NOMO-1 (cell line): Measurements from ENCODE around the gene PHPT1.
"Not testable (repeated sequence)": the region's sequence is repeated elsewhere in the genome, so short reads cannot be mapped to it uniquely, and the experiment has no call there.

ENCODE experiments used
- DNase-seq, 2 experiments: peaks; one replicate each; lab custom pipeline; 2025; ENCODE audit not compliant: unreplicated experiment in 2 of 2; lab: John Stamatoyannopoulos, UW

PHPT1 gene

GRCh38 chr9:136881691-136882108 is 32.5 kb downstream of the PHPT1 start:
- no peak for DNase-seq

DNA sequence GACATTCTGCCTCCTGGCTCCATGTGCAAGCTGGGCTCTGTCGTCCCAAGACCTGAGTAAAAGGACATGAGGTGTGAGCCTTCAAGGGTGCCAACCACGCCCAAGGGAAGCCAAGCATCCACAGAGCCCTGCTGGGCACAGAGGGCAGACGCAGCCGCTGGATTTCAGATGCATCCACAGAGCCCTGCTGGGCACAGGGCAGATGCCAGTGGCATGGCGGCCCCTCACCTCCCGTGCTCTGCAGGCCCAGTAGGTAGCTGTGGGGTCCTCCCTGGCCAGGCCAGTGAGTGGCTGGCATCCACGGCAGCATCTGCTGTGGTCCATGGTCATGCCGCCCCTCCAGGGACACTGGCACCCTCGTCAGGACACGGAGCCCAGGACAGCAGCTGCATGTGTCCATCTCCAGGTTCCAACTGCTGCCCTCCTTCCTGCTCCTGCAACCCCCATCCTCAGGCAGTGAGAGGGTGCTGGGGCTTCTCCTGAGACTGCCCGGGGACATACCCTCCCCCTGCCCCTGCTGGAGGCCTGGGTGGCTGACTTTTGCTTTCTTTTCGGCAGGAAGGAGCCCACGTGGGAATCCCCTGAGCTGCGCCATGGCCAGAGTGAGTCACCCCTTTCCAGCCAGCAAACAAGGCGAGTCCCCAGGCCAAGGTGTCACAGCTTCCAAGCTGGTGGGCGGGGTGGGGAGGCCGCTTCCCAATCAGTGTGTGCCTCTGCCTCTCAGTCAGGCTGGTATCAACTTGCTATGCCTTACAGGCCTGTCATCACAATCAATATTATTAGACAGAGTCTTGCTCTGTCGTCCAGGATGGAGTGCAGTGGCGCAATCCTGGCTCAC is 33.1 kb downstream of the PHPT1 start:
- peak; percentile 27 to 34 for DNase-seq

- not testable (repeated sequence) for DNase-seq
These were observed 33.7 kb downstream of the PHPT1 start for GRCh38 chr9:136882947-136883283.

DNA sequence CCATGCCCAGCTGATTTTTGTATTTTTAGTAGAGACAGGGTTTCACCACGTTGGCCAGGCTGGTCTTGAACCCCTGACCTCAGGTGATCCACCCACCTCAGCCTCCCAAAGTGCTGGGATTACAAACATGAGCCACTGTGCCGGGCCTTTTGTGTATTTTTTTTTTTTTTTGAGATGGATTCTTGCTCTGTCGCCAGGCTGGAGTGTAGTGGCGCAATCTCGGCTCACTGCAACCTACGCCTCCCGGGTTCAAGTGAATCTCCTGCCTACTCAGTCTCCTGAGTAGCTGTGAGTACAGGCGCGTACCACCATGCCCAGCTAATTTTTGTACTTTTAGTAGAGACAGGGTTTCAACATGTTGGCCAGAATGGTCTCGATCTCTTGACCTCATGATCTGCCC is 34.5 kb downstream of the PHPT1 start:
- DNase-seq = not testable (repeated sequence)

- peak; percentile 99 to 100 for DNase-seq
These were observed 36.9 kb downstream of the PHPT1 start, which contains the start of gene TRAF2 for GRCh38 chr9:136885950-136886578. Gene TRAF2, plus strand, starts transcription at chr9:136886516. Its CDS starts 12,225 bp downstream, at chr9:136898741.

- peak in 1 of 2 experiments; percentile 52 for DNase-seq
These were observed 37.7 kb downstream of the PHPT1 start for GRCh38 chr9:136886610-136887597.

GRCh38 chr9:136888454-136888853 is 39.2 kb downstream of the PHPT1 start:
- DNase-seq = no peak

- no peak for DNase-seq
These were observed 40.6 kb downstream of the PHPT1 start for GRCh38 chr9:136889858-136890257.

- DNase-seq = no peak
These were observed 41.5 kb downstream of the PHPT1 start for GRCh38 chr9:136890661-136891060.

GRCh38 chr9:136896027-136896426 is 46.8 kb downstream of the PHPT1 start:
- DNase-seq = no peak

DNA sequence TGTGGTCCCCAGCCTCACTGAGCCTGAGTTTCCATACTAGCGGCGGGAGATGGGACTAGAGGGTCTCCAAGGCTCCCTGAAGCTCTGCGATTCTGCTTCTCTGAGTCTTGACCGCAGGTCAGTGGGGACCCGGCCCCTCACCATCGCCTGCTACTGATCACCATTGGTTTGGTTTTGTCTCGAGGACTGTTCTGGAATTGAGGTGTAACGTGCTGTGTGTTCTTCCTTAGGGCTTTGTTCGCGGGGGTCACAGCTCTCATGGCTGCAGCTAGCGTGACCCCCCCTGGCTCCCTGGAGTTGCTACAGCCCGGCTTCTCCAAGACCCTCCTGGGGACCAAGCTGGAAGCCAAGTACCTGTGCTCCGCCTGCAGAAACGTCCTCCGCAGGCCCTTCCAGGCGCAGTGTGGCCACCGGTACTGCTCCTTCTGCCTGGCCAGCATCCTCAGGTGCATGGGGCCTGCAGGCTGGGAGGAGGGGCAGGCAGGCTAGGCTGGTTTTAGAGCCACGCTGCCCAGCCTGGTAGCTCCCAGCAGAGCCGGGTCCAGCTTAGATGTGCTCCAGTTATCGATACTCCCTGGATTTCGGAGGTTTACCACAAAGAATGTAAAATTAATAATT is 49.4 kb downstream of the PHPT1 start:
- DNase-seq = no peak

DNA sequence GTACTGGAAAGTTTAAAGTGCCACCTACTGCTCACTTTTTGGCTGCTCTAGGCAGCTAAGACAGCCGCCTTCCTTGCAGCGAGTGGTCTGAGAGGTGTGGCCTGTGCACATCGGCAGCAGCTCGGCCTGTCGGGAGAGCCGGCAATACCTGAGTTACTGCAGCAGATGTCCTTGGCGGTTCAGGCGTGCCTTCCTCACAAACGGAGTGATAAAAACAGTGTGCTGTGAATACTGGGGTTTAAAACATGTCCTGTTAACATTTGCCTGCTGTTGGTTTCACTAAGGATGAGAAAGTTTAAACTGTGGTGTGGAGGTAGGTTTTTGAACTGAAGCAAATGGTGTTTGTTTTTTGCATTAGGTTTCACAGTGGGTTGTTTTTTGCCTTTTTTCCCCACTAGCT is 50.0 kb downstream of the PHPT1 start:
- no peak for DNase-seq

GRCh38 chr9:136900556-136900955 is 51.3 kb downstream of the PHPT1 start:
- no peak for DNase-seq
